Uterus (tissue), 2 donors: ENCODE data around the gene EIF4B.

Experiments
- CTCF ChIP-seq, 4 experiments: fragments of 200-600 bp in 2 of 4; fragments of 450-650 bp in 2 of 4; sonication (generic) in 2 of 4; IDR thresholded peaks; one replicate each; pipeline ENCODE4 v1.5.1; 2016 to 2019; ENCODE audit warnings: antibody characterized with exemption in 4 of 4, mild to moderate bottlenecking in 2 of 4, moderate library complexity in 1 of 4
- POLR2A ChIP-seq, 2 donors: fragments of 450-650 bp; IDR thresholded peaks; one replicate each; pipeline ENCODE4 v1.6.1; 2016; ENCODE audit warnings: antibody characterized with exemption in 2 of 2, mild to moderate bottlenecking in 1 of 2, moderate library complexity in 1 of 2

- TF ChIP-seq CTCF (IDR thresholded peaks at IDR 0.05), result no peak
- TF ChIP-seq POLR2A (IDR thresholded peaks at IDR 0.05), result no peak
These were observed 70.8 kb downstream of the EIF4B start for GRCh38 chr12:53077030-53077429.
